ENCODE results near the gene PERCC1.
"Not testable (repeated sequence)": the region's sequence is repeated elsewhere in the genome, so short reads cannot be mapped to it uniquely, and the experiment has no call there.

Gene PERCC1

GRCh38 chr16:1470481-1471251 lies 39.8 kb downstream of the PERCC1 start:
- DNase-seq: peak; percentile 98

- DNase-seq: peak; percentile 27
Observed at GRCh38 chr16:1471569-1472194, 40.8 kb downstream of the PERCC1 start.

GRCh38 chr16:1472974-1473373 lies 42.1 kb downstream of the PERCC1 start:
- no peak for DNase-seq

GRCh38 chr16:1474082-1474795 lies 43.4 kb downstream of the PERCC1 start:
- DNase-seq: no peak

- peak; percentile 90 for DNase-seq
Observed at GRCh38 chr16:1474796-1475551, 44.1 kb downstream of the PERCC1 start, which contains the start of gene CLCN7. Gene CLCN7, minus strand, starts transcription at chr16:1475028. Its CDS starts 54 bp downstream, at chr16:1474974.

GRCh38 chr16:1475552-1476114 lies 44.8 kb downstream of the PERCC1 start:
- no peak for DNase-seq

GRCh38 chr16:1477033-1477432 lies 46.2 kb downstream of the PERCC1 start:
- DNase-seq: no peak

GRCh38 chr16:1478937-1479336 lies 48.1 kb downstream of the PERCC1 start:
- DNase-seq: not testable (repeated sequence)

- DNase-seq: no peak
Observed at GRCh38 chr16:1481906-1482835, 51.3 kb downstream of the PERCC1 start.
